GM23338 (cell line): ENCODE data around the gene FBXW2. TPM values are rescaled to one million over a fixed set of nuclear protein-coding genes. Genes with fewer than 3 reads are reported as not detected.

Source experiments
- ATAC-seq: fragments of 200-7000 bp; cut with Tn5 transposase; 3 replicates; pipeline ENCODE4 v1.9.1; 2020
- DNase-seq: peaks from one replicate; pipeline ENCODE4 v3.0.0-alpha.2; 2015; ENCODE audit warnings: low spot score
- H2AFZ ChIP-seq: fragments of 200-600 bp; sonication (generic); 2 replicates; pipeline ENCODE4 v1.8.0; 2016; ENCODE audit warnings: antibody characterized with exemption, mild to moderate bottlenecking, moderate library complexity
- H3F3A ChIP-seq: fragments of 200-600 bp; sonication (generic); replicated peaks from 2 replicates; pipeline ENCODE4 v1.8.0; 2017; ENCODE audit warnings: antibody characterized with exemption, mixed run types, low read depth
- H3K27ac ChIP-seq: fragments of 200-600 bp; sonication (generic); 2 replicates; pipeline ENCODE4 v1.6.1; 2016; ENCODE audit warnings: low read depth
- H3K27me3 ChIP-seq: fragments of 200-600 bp; sonication (generic); 2 replicates; pipeline ENCODE4 v1.8.0; 2016; ENCODE audit warnings: mild to moderate bottlenecking, mixed run types, moderate library complexity; ENCODE audit not compliant: insufficient read depth
- H3K36me3 ChIP-seq: fragments of 200-600 bp; sonication (generic); 2 replicates; pipeline ENCODE4 v1.8.0; 2016; ENCODE audit warnings: mild to moderate bottlenecking; ENCODE audit not compliant: insufficient read depth
- H3K4me1 ChIP-seq: fragments of 200-600 bp; sonication (generic); 2 replicates; pipeline ENCODE4 v1.8.0; 2016; ENCODE audit warnings: mild to moderate bottlenecking, moderate library complexity; ENCODE audit not compliant: insufficient read depth
- H3K4me2 ChIP-seq: fragments of 200-600 bp; sonication (generic); 2 replicates; pipeline ENCODE4 v1.7.1; 2017; ENCODE audit warnings: mixed run types
- H3K4me3 ChIP-seq: fragments of 200-600 bp; sonication (generic); 2 replicates; pipeline ENCODE4 v1.6.1; 2016; ENCODE audit warnings: mixed run types
- H3K79me2 ChIP-seq: fragments of 200-600 bp; sonication (generic); replicated peaks from 2 replicates; pipeline ENCODE4 v1.8.0; 2017; ENCODE audit warnings: mild to moderate bottlenecking; ENCODE audit not compliant: insufficient read depth
- H3K9me2 ChIP-seq: fragments of 200-600 bp; sonication (generic); 2 replicates; pipeline ENCODE4 v1.8.0; 2017; ENCODE audit not compliant: insufficient read depth
- H4K20me1 ChIP-seq: fragments of 200-600 bp; sonication (generic); replicated peaks from 2 replicates; pipeline ENCODE4 v1.8.0; 2017; ENCODE audit warnings: mild to moderate bottlenecking; ENCODE audit not compliant: insufficient read depth
- H3K27ac Mint-ChIP-seq: 2 replicates; pipeline ENCODE4 v1.8.0; 2020; ENCODE audit warnings: inconsistent platforms, mild to moderate bottlenecking, moderate library complexity, mixed read lengths
- H3K27me3 Mint-ChIP-seq: 3 replicates; pipeline ENCODE4 v1.8.0; 2022; ENCODE audit warnings: low read depth, mild to moderate bottlenecking, moderate library complexity, mixed read lengths, inconsistent platforms; ENCODE audit not compliant: insufficient read depth, poor library complexity
- H3K36me3 Mint-ChIP-seq: 3 replicates; pipeline ENCODE4 v1.8.0; 2021; ENCODE audit warnings: low read depth, mild to moderate bottlenecking, inconsistent platforms, moderate library complexity, mixed read lengths
- H3K4me1 Mint-ChIP-seq: 3 replicates; pipeline ENCODE4 v1.8.0; 2020; ENCODE audit warnings: mild to moderate bottlenecking, inconsistent platforms, mixed read lengths
- H3K4me3 Mint-ChIP-seq: 3 replicates; pipeline ENCODE4 v1.8.0; 2021; ENCODE audit warnings: moderate library complexity, mild to moderate bottlenecking, inconsistent platforms, mixed read lengths
- H3K9me3 Mint-ChIP-seq: 3 replicates; pipeline ENCODE4 v1.8.0; 2020; ENCODE audit warnings: moderate library complexity, mild to moderate bottlenecking, inconsistent platforms, mixed read lengths
- CREB1 ChIP-seq: fragments of 250-450 bp; sonication (Bioruptor Pico); IDR thresholded peaks from 2 replicates; pipeline ENCODE4 v1.5.0; 2020; ENCODE audit warnings: low read depth, mild to moderate bottlenecking, moderate library complexity
- ETS1 ChIP-seq: IDR thresholded peaks from 2 replicates; pipeline ENCODE4 v1.6.1; 2016; ENCODE audit warnings: antibody characterized with exemption
- EZH2 ChIP-seq: fragments of 200-600 bp; sonication (generic); IDR thresholded peaks from one replicate; pipeline ENCODE4 v1.8.0; 2017; ENCODE audit warnings: antibody characterized with exemption, mild to moderate bottlenecking, low read depth; ENCODE audit not compliant: unreplicated experiment
- EZH2phosphoT487 ChIP-seq: fragments of 200-600 bp; sonication (generic); IDR thresholded peaks from one replicate; pipeline ENCODE4 v1.8.1; 2018; ENCODE audit warnings: antibody characterized with exemption; ENCODE audit not compliant: unreplicated experiment
- JUNB ChIP-seq: IDR thresholded peaks from one replicate; pipeline ENCODE4 v1.6.1; 2016; ENCODE audit warnings: antibody characterized with exemption; ENCODE audit not compliant: unreplicated experiment
- NANOG ChIP-seq: IDR thresholded peaks from 2 replicates; pipeline ENCODE4 v1.6.1; 2016; ENCODE audit warnings: antibody characterized with exemption, borderline replicate concordance
- POLR2AphosphoS5 ChIP-seq: IDR thresholded peaks from 2 replicates; pipeline ENCODE4 v1.6.1; 2016; ENCODE audit warnings: antibody characterized with exemption, low read depth
- STAT1 ChIP-seq: IDR thresholded peaks from one replicate; pipeline ENCODE4 v1.6.1; 2016; ENCODE audit warnings: antibody characterized with exemption; ENCODE audit not compliant: unreplicated experiment
- ZNF114 ChIP-seq: fragments of 250-450 bp; sonication (Bioruptor Pico); IDR thresholded peaks from 2 replicates; pipeline ENCODE4 v1.5.0; 2020; ENCODE audit warnings: mild to moderate bottlenecking, moderate library complexity
- ZNF331 ChIP-seq: fragments of 250-450 bp; sonication (Bioruptor Pico); IDR thresholded peaks from 2 replicates; pipeline ENCODE4 v1.5.0; 2020; ENCODE audit warnings: low read depth, mild to moderate bottlenecking, moderate library complexity
- polyA plus RNA-seq: library from polyadenylated mRNA; unstranded; fragments of >200 nt; fragmentation: Nextera tagmentation; extraction: Ambion mirVana; gene quantifications from 2 replicates; pipeline ENCODE4 v1.2.1, GENCODE V29; 2016
- total RNA-seq: library from RNA; depleted of rRNA; stranded (reverse); fragments of >200 nt; shearing (Covaris generic); gene quantifications from 2 replicates; pipeline ENCODE4 v1.2.3, GENCODE V29; 2014
- TF ChIP-seq, protein P1 (sequence below): IDR thresholded peaks from one replicate; pipeline ENCODE4 v1.6.1; 2018; ENCODE audit warnings: antibody characterized with exemption; ENCODE audit not compliant: unreplicated experiment
- TF ChIP-seq, protein P2 (sequence below): fragments of 250-450 bp; sonication (Bioruptor Pico); IDR thresholded peaks from 2 replicates; pipeline ENCODE4 v1.5.0; 2020; ENCODE audit warnings: mild to moderate bottlenecking, moderate library complexity
- TF ChIP-seq, protein P3 (sequence below), 2 experiments: fragments of 200-600 bp in 1 of 2; sonication (generic) in 1 of 2; conservative IDR thresholded peaks; 2 replicates each; pipeline versions ENCODE4 v1.5.1 to v1.6.1; 2016 to 2017; ENCODE audit warnings: antibody characterized with exemption in 2 of 2, low read depth in 2 of 2, mild to moderate bottlenecking in 2 of 2, moderate library complexity in 1 of 2

FBXW2 gene
- total and polyA plus RNA-seq, 2 experiments from 2014 or later: 10.0 to 55.2 TPM

DNA sequence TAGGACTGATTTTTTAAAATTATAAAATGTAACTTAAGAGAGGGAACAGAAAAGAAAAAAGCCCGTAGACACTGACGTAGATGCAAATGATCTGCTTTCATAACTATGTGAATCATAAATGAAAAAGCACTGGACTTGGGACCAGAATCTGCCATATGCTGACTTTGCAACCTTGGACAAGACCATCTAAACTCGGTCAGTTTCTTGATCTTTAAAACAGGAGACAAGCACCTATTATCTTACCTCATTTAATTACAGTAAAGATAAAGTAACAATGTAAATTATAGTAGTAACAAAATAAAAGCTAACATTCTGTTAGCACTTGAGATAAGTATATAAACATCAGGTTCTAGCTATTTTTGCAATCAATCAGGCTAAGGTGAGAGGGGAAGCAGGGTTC is 20.0 kb downstream of the FBXW2 start:
- Histone ChIP-seq H4K20me1 (peaks cover 10% of the 10 kb centered on the region; the same call in 1 of the 2 replicates), H3K4me1 (peaks cover 8% of the 10 kb centered on the region; the same call in 1 of the 2 replicates), H3K4me2 (no peak overlapping the region), H3K27me3 (no peaks in the 10 kb centered on the region), H3F3A (0 out of 2 replicates have a peak, but pooled peaks cover 2% of the 10 kb centered on the region), H3K9me2 (no peaks in the 10 kb centered on the region), H3K79me2 (no peaks in the 10 kb centered on the region; the same call in 1 of the 2 replicates), H3K4me3 (no peak overlapping the region), H2AFZ (no peak overlapping the region), H3K27ac (no peak overlapping the region), H3K36me3 (peaks cover 42% of the 10 kb centered on the region)
- TF ChIP-seq STAT1: no peak
- no peak for TF ChIP-seq ZNF331 (CRISPR knock-in tag)
- TF ChIP-seq ETS1: no peak
- no peak for TF ChIP-seq POLR2AphosphoS5
- TF ChIP-seq, protein P1, sequence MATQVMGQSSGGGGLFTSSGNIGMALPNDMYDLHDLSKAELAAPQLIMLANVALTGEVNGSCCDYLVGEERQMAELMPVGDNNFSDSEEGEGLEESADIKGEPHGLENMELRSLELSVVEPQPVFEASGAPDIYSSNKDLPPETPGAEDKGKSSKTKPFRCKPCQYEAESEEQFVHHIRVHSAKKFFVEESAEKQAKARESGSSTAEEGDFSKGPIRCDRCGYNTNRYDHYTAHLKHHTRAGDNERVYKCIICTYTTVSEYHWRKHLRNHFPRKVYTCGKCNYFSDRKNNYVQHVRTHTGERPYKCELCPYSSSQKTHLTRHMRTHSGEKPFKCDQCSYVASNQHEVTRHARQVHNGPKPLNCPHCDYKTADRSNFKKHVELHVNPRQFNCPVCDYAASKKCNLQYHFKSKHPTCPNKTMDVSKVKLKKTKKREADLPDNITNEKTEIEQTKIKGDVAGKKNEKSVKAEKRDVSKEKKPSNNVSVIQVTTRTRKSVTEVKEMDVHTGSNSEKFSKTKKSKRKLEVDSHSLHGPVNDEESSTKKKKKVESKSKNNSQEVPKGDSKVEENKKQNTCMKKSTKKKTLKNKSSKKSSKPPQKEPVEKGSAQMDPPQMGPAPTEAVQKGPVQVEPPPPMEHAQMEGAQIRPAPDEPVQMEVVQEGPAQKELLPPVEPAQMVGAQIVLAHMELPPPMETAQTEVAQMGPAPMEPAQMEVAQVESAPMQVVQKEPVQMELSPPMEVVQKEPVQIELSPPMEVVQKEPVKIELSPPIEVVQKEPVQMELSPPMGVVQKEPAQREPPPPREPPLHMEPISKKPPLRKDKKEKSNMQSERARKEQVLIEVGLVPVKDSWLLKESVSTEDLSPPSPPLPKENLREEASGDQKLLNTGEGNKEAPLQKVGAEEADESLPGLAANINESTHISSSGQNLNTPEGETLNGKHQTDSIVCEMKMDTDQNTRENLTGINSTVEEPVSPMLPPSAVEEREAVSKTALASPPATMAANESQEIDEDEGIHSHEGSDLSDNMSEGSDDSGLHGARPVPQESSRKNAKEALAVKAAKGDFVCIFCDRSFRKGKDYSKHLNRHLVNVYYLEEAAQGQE: no peak
- TF ChIP-seq EZH2phosphoT487: no peak
- TF ChIP-seq NANOG: no peak
- TF ChIP-seq, protein P2, sequence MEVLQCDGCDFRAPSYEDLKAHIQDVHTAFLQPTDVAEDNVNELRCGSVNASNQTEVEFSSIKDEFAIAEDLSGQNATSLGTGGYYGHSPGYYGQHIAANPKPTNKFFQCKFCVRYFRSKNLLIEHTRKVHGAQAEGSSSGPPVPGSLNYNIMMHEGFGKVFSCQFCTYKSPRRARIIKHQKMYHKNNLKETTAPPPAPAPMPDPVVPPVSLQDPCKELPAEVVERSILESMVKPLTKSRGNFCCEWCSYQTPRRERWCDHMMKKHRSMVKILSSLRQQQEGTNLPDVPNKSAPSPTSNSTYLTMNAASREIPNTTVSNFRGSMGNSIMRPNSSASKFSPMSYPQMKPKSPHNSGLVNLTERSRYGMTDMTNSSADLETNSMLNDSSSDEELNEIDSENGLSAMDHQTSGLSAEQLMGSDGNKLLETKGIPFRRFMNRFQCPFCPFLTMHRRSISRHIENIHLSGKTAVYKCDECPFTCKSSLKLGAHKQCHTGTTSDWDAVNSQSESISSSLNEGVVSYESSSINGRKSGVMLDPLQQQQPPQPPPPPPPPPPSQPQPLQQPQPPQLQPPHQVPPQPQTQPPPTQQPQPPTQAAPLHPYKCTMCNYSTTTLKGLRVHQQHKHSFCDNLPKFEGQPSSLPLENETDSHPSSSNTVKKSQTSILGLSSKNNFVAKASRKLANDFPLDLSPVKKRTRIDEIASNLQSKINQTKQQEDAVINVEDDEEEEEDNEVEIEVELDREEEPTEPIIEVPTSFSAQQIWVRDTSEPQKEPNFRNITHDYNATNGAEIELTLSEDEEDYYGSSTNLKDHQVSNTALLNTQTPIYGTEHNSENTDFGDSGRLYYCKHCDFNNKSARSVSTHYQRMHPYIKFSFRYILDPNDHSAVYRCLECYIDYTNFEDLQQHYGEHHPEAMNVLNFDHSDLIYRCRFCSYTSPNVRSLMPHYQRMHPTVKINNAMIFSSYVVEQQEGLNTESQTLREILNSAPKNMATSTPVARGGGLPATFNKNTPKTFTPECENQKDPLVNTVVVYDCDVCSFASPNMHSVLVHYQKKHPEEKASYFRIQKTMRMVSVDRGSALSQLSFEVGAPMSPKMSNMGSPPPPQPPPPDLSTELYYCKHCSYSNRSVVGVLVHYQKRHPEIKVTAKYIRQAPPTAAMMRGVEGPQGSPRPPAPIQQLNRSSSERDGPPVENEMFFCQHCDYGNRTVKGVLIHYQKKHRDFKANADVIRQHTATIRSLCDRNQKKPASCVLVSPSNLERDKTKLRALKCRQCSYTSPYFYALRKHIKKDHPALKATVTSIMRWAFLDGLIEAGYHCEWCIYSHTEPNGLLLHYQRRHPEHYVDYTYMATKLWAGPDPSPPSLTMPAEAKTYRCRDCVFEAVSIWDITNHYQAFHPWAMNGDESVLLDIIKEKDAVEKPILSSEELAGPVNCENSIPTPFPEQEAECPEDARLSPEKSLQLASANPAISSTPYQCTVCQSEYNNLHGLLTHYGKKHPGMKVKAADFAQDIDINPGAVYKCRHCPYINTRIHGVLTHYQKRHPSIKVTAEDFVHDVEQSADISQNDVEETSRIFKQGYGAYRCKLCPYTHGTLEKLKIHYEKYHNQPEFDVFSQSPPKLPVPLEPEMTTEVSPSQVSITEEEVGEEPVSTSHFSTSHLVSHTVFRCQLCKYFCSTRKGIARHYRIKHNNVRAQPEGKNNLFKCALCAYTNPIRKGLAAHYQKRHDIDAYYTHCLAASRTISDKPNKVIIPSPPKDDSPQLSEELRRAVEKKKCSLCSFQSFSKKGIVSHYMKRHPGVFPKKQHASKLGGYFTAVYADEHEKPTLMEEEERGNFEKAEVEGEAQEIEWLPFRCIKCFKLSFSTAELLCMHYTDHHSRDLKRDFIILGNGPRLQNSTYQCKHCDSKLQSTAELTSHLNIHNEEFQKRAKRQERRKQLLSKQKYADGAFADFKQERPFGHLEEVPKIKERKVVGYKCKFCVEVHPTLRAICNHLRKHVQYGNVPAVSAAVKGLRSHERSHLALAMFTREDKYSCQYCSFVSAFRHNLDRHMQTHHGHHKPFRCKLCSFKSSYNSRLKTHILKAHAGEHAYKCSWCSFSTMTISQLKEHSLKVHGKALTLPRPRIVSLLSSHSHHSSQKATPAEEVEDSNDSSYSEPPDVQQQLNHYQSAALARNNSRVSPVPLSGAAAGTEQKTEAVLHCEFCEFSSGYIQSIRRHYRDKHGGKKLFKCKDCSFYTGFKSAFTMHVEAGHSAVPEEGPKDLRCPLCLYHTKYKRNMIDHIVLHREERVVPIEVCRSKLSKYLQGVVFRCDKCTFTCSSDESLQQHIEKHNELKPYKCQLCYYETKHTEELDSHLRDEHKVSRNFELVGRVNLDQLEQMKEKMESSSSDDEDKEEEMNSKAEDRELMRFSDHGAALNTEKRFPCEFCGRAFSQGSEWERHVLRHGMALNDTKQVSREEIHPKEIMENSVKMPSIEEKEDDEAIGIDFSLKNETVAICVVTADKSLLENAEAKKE (CRISPR knock-in tag): no peak
- no peak for TF ChIP-seq EZH2
- no peak for TF ChIP-seq ZNF114 (CRISPR knock-in tag)
- no peak for TF ChIP-seq JUNB
- no peak for TF ChIP-seq CREB1 (CRISPR knock-in tag)
- TF ChIP-seq, protein P3, sequence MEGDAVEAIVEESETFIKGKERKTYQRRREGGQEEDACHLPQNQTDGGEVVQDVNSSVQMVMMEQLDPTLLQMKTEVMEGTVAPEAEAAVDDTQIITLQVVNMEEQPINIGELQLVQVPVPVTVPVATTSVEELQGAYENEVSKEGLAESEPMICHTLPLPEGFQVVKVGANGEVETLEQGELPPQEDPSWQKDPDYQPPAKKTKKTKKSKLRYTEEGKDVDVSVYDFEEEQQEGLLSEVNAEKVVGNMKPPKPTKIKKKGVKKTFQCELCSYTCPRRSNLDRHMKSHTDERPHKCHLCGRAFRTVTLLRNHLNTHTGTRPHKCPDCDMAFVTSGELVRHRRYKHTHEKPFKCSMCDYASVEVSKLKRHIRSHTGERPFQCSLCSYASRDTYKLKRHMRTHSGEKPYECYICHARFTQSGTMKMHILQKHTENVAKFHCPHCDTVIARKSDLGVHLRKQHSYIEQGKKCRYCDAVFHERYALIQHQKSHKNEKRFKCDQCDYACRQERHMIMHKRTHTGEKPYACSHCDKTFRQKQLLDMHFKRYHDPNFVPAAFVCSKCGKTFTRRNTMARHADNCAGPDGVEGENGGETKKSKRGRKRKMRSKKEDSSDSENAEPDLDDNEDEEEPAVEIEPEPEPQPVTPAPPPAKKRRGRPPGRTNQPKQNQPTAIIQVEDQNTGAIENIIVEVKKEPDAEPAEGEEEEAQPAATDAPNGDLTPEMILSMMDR (conservative IDR thresholded peaks at IDR 0.05; ENCODE audit: low read depth in 2 of 2): no peak
- Mint-ChIP-seq H3K27me3 (peaks cover 2% of the 10 kb centered on the region), H3K36me3 (peaks cover 60% of the 10 kb centered on the region), H3K9me3 (no peaks in the 10 kb centered on the region), H3K27ac (no peak overlapping the region), H3K4me3 (no peak overlapping the region), H3K4me1 (no peaks in the 10 kb centered on the region)
- DNase-seq (no peak), ATAC-seq (no peak)
